Measurements from ENCODE around the gene STXBP6.

Gene STXBP6

GRCh38 chr14:24887623-24888304 is 162.2 kb downstream of the STXBP6 start:
- DNase-seq (ENCODE audit: low read depth), result peak; percentile 23

- DNase-seq (ENCODE audit: low read depth), result no peak
These were observed 164.5 kb downstream of the STXBP6 start for GRCh38 chr14:24885410-24885913.

- no peak for DNase-seq (ENCODE audit: low read depth)
These were observed 166.4 kb downstream of the STXBP6 start for GRCh38 chr14:24883576-24883975.

GRCh38 chr14:24881116-24881893 is 168.6 kb downstream of the STXBP6 start:
- DNase-seq (ENCODE audit: low read depth), result no peak

GRCh38 chr14:24880689-24881088 is 169.3 kb downstream of the STXBP6 start:
- peak; percentile 30 for DNase-seq (ENCODE audit: low read depth)

GRCh38 chr14:24879661-24880386 is 170.1 kb downstream of the STXBP6 start:
- DNase-seq (ENCODE audit: low read depth), result no peak

- no peak for DNase-seq (ENCODE audit: low read depth)
These were observed 173.0 kb downstream of the STXBP6 start for GRCh38 chr14:24876996-24877395.

- DNase-seq (ENCODE audit: low read depth), result no peak
These were observed 173.7 kb downstream of the STXBP6 start for GRCh38 chr14:24875991-24876878.

- no peak for DNase-seq (ENCODE audit: low read depth)
These were observed 174.6 kb downstream of the STXBP6 start for GRCh38 chr14:24875203-24875838.

GRCh38 chr14:24874514-24875202 is 175.3 kb downstream of the STXBP6 start:
- no peak for DNase-seq (ENCODE audit: low read depth)

GRCh38 chr14:24873551-24873950 is 176.4 kb downstream of the STXBP6 start:
- DNase-seq (ENCODE audit: low read depth), result no peak

GRCh38 chr14:24870949-24871701 is 178.8 kb downstream of the STXBP6 start:
- peak; percentile 17 for DNase-seq (ENCODE audit: low read depth)

- DNase-seq (ENCODE audit: low read depth), result no peak
These were observed 181.6 kb downstream of the STXBP6 start for GRCh38 chr14:24868389-24868788.

GRCh38 chr14:24866067-24866639 is 183.8 kb downstream of the STXBP6 start:
- no peak for DNase-seq (ENCODE audit: low read depth)

GRCh38 chr14:24863968-24864684 is 185.8 kb downstream of the STXBP6 start:
- no peak for DNase-seq (ENCODE audit: low read depth)

GRCh38 chr14:24861083-24861630 is 188.8 kb downstream of the STXBP6 start:
- peak; percentile 81 for DNase-seq (ENCODE audit: low read depth)

GRCh38 chr14:24859559-24859958 is 190.4 kb downstream of the STXBP6 start:
- no peak for DNase-seq (ENCODE audit: low read depth)

- DNase-seq (ENCODE audit: low read depth), result no peak
These were observed 191.3 kb downstream of the STXBP6 start for GRCh38 chr14:24858684-24859083.

All from iris pigment epithelial cell (primary cell).